Smooth muscle cell (in vitro differentiated cells): ENCODE measurements around the gene TAAR1. TPM values are rescaled to one million over a fixed set of nuclear protein-coding genes. Genes with fewer than 3 reads are reported as not detected.

Experiments used
- DNase-seq: peaks from one replicate; lab custom pipeline; 2025; ENCODE audit not compliant: unreplicated experiment; lab: John Stamatoyannopoulos, UW
- H2AFZ ChIP-seq: fragments of 200-600 bp; sonication (generic); 2 replicates; pipeline ENCODE4 v1.6.0; 2016; ENCODE audit warnings: antibody characterized with exemption, low read depth, mild to moderate bottlenecking
- H3F3A ChIP-seq: fragments of 200-600 bp; sonication (generic); 2 replicates; pipeline ENCODE4 v1.6.0; 2017; ENCODE audit warnings: antibody characterized with exemption, low read depth
- H3K27ac ChIP-seq: fragments of 200-600 bp; sonication (generic); 2 replicates; pipeline ENCODE4 v1.5.1; 2016; ENCODE audit warnings: low read depth, mild to moderate bottlenecking
- H3K27me3 ChIP-seq: fragments of 200-600 bp; sonication (generic); 2 replicates; pipeline ENCODE4 v1.6.1; 2016; ENCODE audit warnings: low read depth, mild to moderate bottlenecking
- H3K36me3 ChIP-seq: fragments of 200-600 bp; sonication (generic); 2 replicates; pipeline ENCODE4 v1.5.1; 2016; ENCODE audit warnings: low read depth
- H3K4me1 ChIP-seq: fragments of 200-600 bp; sonication (generic); 2 replicates; pipeline ENCODE4 v1.5.1; 2016; ENCODE audit warnings: low read depth
- H3K4me2 ChIP-seq: fragments of 200-600 bp; sonication (generic); 2 replicates; pipeline ENCODE4 v1.6.0; 2016; ENCODE audit warnings: mild to moderate bottlenecking
- H3K4me3 ChIP-seq: fragments of 200-600 bp; sonication (generic); 2 replicates; pipeline ENCODE4 v1.5.1; 2016; ENCODE audit warnings: mild to moderate bottlenecking
- H3K79me2 ChIP-seq: fragments of 200-600 bp; sonication (generic); 2 replicates; pipeline ENCODE4 v1.6.0; 2016; ENCODE audit warnings: low read depth, mild to moderate bottlenecking
- H3K9ac ChIP-seq: fragments of 200-600 bp; sonication (generic); 2 replicates; pipeline ENCODE4 v1.6.0; 2016; ENCODE audit warnings: low read depth
- H3K9me3 ChIP-seq: fragments of 200-600 bp; sonication (generic); replicated peaks from 2 replicates; pipeline ENCODE4 v1.5.1; 2016; ENCODE audit warnings: low read depth
- H4K20me1 ChIP-seq: fragments of 200-600 bp; sonication (generic); 2 replicates; pipeline ENCODE4 v1.6.0; 2016; ENCODE audit warnings: low read depth
- CTCF ChIP-seq: fragments of 200-600 bp; sonication (generic); IDR thresholded peaks from 2 replicates; pipeline ENCODE4 v1.5.1; 2017; ENCODE audit warnings: borderline replicate concordance, mild to moderate bottlenecking, antibody characterized with exemption; ENCODE audit not compliant: insufficient read depth, poor library complexity, severe bottlenecking
- WGBS: methylation state at CpG from one replicate; pipeline ENCODE4 v1.1.7; 2016; ENCODE audit warnings: low lambda C conversion rate; 5-methylcytosine and 5-hydroxymethylcytosine counted together
- polyA plus RNA-seq: library from polyadenylated mRNA; unstranded; fragments of >200 nt; fragmentation: Nextera tagmentation; extraction: Ambion mirVana; gene quantifications from 2 replicates; pipeline ENCODE4 v1.2.1, GENCODE V29; 2016
- total RNA-seq: library from RNA; depleted of rRNA; stranded (reverse); fragments of >200 nt; gene quantifications from 2 replicates; pipeline ENCODE4 v1.2.3, GENCODE V29; 2014

TAAR1 gene
- total and polyA plus RNA-seq, 2 experiments from 2014 or later = not detected

DNA sequence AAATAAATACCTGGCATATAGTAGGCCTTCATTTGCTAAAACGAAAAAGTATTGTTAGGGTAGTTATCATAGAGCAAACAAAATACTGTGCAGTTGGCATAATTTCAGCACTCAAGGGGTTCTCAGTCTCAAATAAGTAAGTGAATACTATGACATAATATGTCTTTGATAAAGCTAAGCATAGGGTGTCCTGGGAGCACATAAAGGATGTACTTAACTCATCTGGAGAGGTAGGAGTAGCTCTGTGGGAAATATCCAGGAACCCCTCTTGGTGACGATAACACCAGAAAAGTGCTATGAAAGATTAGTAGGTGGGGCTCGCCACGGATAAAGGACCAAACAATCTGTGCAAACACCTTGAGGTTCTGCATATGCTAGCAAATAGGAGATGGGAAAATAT, 31.7 kb upstream of the TAAR1 start:
- 89% methylated on average over 4 of the region's 4 CpGs for WGBS
- no peaks in the 10 kb centered on the region for H3K79me2 ChIP-seq
- H3K9me3 ChIP-seq = no peaks in the 10 kb centered on the region
- H3K4me1 ChIP-seq = no peaks in the 10 kb centered on the region
- H3K27ac ChIP-seq = no peak overlapping the region
- H4K20me1 ChIP-seq = no peaks in the 10 kb centered on the region
- no peaks in the 10 kb centered on the region for H3F3A ChIP-seq
- TF ChIP-seq CTCF = no peak
- H3K4me2 ChIP-seq = no peak overlapping the region
- DNase-seq = no peak
- no peak overlapping the region for H2AFZ ChIP-seq
- H3K9ac ChIP-seq = no peak overlapping the region
- H3K4me3 ChIP-seq = no peak overlapping the region
- H3K27me3 ChIP-seq = no peaks in the 10 kb centered on the region
- H3K36me3 ChIP-seq = no peaks in the 10 kb centered on the region

- Histone ChIP-seq H3K9ac (peak overlapping the region; percentile 63), H3F3A (no peaks in the 10 kb centered on the region), H3K79me2 (no peaks in the 10 kb centered on the region), H4K20me1 (no peaks in the 10 kb centered on the region), H3K27ac (peak overlapping the region; percentile 89), H3K4me1 (peaks cover 10% of the 10 kb centered on the region), H3K27me3 (no peaks in the 10 kb centered on the region), H2AFZ (peak overlapping the region; percentile 88), H3K9me3 (no peaks in the 10 kb centered on the region), H3K4me3 (no peak overlapping the region), H3K36me3 (no peaks in the 10 kb centered on the region), H3K4me2 (peak overlapping the region; percentile 74)
- 48% methylated on average over 5 of the region's 5 CpGs for WGBS
- TF ChIP-seq CTCF = no peak
- no peak for DNase-seq
These were observed 28.3 kb upstream of the TAAR1 start for GRCh38 chr6:132687306-132687705.

DNA sequence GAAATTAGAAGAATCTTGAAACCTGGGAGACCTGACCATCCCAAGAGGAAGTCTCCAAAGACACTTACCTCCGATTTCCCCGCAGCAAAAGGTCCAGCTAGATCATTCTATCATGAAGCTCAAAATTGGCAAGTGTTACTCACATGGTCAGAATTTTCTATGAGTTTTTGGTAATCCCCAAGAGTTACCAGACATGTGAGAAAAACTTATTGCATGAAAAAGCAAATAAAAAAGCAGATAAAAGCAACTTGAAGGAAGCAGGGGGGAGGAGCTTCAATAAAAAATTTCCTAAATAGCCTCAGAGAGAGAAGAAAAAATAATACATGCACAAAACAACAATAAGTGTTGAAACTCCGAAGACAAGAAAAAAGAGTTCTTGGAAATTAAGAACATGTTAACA, 27.5 kb upstream of the TAAR1 start:
- H3K4me3 ChIP-seq = no peak overlapping the region
- H3K79me2 ChIP-seq = no peaks in the 10 kb centered on the region
- H3K36me3 ChIP-seq = no peaks in the 10 kb centered on the region
- H3K27ac ChIP-seq = peak overlapping the region; percentile 89
- no peaks in the 10 kb centered on the region for H4K20me1 ChIP-seq
- WGBS = 96% methylated on average over 3 of the region's 3 CpGs
- H3K4me2 ChIP-seq = peak overlapping the region; percentile 74
- no peak for DNase-seq
- no peak for TF ChIP-seq CTCF
- peaks cover 10% of the 10 kb centered on the region for H3K4me1 ChIP-seq
- H2AFZ ChIP-seq = peak overlapping the region; percentile 88
- no peaks in the 10 kb centered on the region for H3K27me3 ChIP-seq
- no peaks in the 10 kb centered on the region for H3F3A ChIP-seq
- no peaks in the 10 kb centered on the region for H3K9me3 ChIP-seq
- peak overlapping the region; percentile 34 for H3K9ac ChIP-seq

DNA sequence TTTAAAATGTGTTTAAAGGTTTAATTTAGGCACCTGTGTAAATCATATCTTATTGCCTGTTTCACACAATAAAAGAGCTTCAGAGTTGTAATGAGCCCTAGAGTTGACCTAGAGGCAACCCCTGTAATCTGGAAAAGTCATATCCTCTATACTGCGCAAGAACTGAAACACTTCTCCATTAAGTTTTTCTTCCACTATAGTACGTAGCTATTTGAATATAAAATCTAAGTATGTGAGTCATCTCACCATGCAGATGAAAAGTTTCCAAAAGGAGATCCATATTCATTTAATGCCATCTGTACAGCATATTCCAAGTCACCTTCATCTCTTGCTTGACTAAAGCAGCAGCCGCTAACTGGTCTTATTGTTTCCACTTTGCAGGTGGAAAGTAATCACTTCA, 26.0 kb upstream of the TAAR1 start:
- H3K4me3 ChIP-seq = no peak overlapping the region
- no peaks in the 10 kb centered on the region for H3K79me2 ChIP-seq
- H3F3A ChIP-seq = no peaks in the 10 kb centered on the region
- H2AFZ ChIP-seq = no peak overlapping the region
- no peak for TF ChIP-seq CTCF
- no peaks in the 10 kb centered on the region for H3K27me3 ChIP-seq
- no peaks in the 10 kb centered on the region for H3K9me3 ChIP-seq
- WGBS = 94% methylated on average over 3 of the region's 3 CpGs
- H3K9ac ChIP-seq = no peak overlapping the region
- H3K4me1 ChIP-seq = peaks cover 10% of the 10 kb centered on the region
- H3K4me2 ChIP-seq = peak overlapping the region; percentile 65
- H4K20me1 ChIP-seq = no peaks in the 10 kb centered on the region
- no peaks in the 10 kb centered on the region for H3K36me3 ChIP-seq
- H3K27ac ChIP-seq = peak overlapping the region; percentile 82
- DNase-seq = no peak
